ENCODE measurements around the gene MAML3.

DNA sequence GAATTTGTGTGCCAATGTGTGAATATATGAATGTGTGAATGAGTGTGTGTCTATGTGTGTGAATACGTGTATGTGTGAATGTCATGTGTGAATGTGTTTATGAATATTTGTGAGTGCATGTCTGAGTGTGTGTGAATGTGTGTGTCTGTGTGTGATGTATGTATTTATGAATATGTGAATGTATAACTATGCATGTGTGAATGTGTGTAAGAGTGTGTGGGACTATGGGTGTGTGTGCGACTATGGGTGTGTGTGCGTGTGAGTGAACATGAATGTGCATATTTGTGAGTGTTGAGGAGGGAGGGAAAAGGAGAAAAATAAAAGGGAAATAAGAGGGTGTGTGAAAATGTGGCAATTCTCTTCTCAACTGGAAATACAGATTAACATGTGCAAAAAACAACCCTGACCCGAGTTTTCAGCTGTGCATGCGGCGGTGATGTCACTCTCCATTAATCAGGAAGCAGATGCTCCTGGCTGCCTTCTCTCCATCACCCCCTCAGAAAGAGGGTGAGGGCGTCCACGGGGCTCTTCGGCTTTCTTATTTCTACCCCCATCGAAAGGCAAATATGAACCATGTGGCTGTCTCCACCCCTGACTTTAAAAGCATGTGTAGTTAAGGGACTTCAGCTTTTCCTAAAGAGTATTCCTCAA, 219.8 kb downstream of the MAML3 start:
- TF ChIP-seq CTCF (IDR thresholded peaks at IDR 0.05) (no peak), POLR2A (IDR thresholded peaks at IDR 0.05) (no peak)

Data from lower leg skin (tissue), 3 donors.